GM19395 (cell line): ENCODE measurements around the gene SPINT2.

Source experiments
- ATAC-seq: cut with Tn5 transposase; IDR thresholded peaks from one replicate; pipeline ENCODE4 v1.9.1; 2021; ENCODE audit warnings: mild to moderate bottlenecking, moderate library complexity; ENCODE audit not compliant: unreplicated experiment

The SPINT2 gene

DNA sequence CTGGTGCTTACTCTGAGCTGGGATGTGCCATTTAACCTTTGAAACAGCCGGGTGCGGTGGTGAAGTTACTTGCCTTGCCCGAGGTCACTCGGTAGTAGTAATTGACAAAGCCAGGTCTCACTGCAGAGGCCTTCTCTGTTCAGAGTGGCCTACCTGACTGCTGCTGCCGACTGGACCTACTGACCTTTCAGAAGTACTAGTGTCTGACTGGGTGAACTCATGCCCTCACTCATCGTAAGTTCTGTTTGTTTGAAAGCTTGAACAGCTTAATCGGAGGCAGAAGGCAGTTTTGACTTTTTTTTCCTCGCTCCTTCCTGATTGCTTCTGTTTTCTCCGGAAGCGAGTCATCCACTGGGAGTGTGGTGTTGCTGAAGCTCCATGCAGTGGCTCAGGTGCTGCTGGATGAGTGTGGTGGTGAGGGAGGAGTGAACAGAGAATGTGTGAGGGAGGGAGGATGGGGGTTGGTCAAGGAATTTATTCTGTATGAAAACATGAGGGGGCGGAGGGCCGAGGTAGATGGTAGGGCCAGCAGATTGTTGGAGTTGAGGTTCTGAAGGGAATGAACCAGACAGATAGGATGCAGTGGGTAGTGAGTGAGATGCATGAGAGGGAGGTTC, 2.7 kb downstream of the SPINT2 start:
- no peak for ATAC-seq

DNA sequence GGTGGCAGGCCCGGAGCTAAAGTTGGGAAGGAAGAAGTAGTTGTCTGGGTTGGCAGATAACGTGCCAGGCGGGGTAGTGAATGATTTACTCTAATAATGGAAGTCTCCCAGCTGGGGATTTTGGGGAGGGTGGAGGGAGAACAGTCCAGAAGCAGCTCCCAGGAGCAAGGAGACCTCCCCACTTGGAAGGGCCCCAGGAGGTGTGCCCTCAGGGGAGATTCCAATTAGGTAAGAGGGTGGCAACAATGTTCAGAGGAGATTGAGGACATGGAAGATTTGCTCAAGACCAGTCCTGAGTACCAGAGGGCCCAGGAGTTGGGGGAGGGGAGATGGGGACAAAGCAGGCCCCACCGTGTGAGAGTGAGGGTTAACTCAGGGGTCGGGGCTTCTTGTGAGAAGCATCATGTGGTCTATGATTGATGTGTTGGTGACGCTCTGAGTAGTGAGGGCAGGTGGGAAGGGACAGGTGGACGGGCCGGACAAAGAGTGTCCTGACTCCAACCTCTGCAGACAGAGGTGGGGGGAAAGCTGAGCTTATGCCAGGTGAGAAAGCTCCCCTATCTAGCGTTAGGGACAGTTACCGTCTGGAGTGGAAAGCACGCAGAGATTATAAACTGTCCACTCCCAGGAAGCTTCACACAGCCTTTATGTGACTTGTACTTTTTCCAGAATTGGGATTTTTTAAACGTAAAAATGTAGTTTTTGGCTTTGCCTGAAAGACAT, 3.5 kb downstream of the SPINT2 start:
- ATAC-seq = no peak

DNA sequence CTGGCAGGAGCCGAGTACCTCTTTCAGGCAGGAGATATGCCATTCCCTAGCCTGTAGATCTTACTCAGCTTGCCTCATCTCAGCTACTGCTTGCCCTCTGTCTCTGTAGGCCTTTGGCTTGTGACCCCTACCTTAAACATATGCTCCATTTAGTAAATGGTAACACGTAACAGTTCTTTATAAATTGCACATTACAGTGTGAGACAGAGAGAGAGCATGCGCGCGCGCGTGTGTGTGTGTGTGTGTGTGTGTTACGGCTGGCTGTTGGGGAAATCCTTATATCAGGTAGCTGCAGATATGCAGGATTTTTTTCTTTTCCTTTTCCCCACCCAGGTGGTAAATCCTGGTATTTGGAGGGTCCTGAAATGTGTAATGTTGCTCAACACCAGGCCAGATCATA, 4.2 kb downstream of the SPINT2 start:
- ATAC-seq = no peak

DNA sequence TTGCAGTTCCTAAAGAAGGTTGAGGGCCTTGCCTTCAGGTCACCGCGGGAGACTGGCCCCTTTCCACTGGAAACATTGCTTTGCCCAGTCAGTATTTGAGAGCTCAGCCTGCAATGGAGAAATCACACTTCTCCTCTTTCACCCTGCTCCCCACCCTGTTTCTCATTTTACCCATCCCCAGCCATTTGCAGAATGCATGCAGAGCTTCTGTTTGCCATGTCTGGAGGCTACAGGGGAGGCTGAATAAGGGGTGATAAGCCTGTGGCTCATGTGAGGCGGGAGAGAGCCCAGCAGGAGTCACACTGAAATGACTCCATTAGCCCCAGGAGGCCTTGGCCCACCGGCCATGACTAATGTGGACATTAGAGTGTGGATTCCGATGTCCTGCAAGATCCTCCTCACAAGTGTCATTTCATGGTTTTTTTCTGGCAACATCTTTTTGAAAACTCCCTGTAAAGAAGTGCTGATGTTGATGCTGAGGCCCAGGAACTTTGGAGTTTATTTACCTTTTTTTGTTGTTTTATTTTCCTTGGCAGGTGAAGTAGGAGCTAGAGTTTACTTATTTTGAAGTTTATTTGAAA, 6.3 kb downstream of the SPINT2 start:
- no peak for ATAC-seq

DNA sequence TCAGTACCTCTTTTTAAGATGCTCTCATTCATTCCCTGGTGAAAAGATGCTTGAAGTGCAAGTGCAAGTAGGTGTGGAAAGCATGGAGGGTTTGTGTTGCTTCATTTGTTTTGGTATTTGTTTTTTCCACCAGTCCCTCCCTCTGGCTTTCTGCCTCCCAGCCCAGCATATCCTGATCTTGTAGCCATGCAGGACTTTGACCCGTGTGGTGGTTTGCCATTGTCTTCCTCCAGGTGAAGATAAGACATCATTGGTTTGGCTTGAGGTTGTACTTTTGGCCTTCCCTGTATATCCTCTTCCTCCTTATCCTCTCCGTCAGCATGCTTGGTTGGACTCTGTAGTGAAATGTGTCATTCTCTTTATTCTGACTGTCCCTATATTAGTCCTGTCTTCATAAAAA, 9.1 kb downstream of the SPINT2 start:
- ATAC-seq = no peak

DNA sequence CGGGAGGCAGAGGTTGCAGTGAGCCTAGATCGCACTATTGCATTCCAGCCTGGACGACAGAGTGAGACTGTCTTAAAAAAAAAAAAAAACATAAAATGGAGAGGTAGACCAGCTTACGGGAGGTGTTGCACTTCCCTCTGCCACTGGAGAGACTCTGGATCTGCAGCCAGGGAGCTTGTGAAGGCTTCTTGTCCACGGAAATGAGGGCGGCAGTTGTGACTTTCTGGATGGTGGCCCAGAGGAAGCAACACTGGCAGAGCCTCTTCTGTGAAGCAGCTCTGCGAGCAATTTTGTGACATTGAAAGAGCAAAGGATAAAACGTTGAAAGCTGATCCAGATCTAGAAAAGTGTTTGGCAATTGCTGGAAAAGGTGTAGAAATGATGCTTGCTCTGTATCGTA, 10.4 kb downstream of the SPINT2 start:
- no peak for ATAC-seq

DNA sequence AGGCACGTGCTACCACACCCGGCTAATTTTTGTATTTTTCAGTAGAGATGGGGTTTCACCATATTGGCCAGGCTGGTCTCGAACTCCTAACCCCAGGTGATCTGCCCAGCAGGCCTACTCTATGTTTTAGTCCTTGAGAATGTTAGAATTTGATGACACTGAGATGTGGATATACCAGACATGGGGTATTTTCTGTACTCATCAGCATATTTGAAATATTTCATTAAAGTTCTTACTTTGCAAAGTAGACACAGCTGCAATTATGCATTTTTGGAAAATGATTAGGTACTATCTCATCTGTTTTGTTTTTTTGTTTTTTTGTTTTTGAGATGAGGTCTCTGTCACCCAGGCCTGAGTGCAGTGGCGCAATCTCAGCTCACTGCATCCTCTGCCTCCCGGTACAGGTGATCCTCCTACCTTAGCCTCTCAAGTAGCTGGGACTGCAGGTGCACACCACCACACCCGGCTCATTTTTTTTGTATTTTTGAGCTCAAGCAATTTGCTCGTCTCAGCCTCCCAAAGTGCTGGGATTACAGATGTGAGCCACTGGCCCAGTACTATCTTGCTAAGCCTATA, 12.7 kb downstream of the SPINT2 start:
- no peak for ATAC-seq

DNA sequence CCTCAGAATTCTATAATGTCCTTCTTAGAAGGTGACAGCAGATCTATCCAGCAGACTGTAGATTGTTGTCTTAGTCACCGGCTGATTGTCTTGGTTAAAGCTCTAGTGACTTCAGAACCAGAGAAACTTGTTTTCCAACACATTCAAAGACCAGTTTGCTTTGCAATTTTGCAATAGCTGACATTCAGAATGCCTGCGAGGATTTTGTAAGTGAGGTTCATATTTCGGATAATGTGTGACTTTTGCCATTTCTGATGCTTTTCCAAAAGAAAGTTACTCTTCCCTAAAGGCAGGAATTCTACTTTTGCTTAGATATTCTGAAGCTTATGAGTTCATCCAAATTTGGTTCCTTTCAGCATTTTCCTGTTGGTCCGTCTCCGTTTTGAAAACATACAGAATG, 13.2 kb downstream of the SPINT2 start:
- no peak for ATAC-seq

DNA sequence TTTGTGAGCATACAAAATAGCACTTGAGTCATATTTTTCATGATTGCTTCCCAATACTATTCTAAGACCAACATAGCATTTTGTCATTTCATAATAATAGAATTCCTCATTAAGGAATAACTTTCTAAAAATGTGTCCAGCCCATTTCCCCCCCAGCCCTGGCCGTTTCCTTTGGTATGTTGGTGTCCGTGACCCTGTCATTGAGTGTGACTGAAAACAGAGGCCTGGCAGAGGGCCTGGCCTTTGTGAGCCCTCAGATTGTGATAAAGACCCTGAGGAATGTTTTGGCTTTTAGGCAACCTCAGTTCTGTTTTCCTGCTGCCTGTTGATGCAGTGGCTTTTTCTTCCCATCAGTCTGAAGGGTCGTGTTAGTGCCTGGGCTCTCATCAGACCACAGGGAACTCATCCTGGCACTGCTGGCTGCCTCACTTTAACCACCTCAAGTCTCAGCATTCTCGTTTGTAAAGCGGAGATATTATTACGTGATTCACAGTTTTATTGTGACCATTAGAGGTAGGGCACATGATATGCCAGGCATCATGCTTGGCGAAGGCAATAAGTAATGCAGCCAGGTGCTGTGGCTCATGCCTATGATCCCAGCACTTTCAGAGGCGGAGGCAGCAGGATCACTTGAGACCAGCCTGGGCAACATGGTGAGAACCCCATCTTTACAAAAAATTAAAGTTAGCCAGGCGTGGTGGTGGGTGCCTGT, 13.8 kb downstream of the SPINT2 start:
- no peak for ATAC-seq

DNA sequence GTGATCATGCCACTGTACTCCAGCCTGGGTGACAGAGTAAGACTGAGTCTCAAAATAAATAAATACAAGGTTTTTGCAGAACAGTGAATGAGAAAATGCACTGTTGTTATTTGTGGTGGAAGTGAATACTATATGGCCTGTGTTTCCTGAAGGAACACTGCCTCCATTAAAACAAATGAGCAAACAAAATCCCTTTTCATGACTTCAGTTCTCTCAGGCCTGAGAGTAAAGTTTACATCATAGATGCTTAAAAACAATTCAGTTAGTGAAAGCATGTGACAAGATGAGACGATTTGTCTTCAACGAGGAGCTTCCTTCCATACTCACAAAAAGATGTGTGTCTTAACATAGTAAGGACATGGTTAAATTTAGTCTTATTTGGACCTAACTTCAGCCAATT, 14.4 kb downstream of the SPINT2 start:
- ATAC-seq = no peak

DNA sequence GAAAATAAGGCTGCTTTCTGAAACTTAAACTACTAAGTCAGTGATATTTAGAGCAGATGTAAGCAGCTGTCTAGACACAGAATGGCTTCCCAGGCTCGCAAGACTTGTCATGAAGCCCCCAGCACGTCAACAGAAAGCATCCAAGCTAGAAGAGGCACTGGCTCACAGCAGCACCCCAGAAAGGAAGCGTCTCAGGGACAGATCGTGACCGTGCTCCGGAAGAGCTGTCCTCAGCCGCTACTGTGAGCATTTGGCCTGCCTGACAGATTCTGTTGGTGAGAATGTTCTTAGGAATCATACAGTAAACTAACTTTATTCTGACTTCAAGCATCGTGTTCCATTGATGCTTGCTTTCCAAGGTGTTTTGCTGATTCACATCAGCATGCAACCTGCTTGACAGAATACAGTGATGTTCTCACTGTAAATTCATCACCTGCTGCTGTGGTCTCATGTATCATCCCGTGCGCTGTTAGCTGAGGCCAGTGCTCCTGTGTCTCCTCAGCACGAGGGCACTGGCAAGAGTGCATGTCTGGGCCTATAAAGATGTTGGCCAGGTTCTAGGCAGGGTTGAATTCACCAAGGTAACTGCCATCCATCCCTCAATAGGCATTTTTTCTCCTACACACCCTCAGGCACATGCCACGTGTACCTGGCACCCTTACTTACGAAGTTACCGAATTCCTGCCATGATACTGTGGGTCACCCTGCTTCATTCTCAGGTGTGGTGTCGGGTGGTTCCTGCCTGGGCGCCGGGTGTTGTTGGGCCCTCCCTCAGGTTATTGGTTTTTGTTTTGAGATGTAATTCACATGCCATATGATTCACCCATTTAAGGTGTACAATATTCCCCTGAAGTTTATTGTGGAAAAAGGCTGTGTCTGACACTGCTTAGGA, 15.9 kb downstream of the SPINT2 start:
- no peak for ATAC-seq

DNA sequence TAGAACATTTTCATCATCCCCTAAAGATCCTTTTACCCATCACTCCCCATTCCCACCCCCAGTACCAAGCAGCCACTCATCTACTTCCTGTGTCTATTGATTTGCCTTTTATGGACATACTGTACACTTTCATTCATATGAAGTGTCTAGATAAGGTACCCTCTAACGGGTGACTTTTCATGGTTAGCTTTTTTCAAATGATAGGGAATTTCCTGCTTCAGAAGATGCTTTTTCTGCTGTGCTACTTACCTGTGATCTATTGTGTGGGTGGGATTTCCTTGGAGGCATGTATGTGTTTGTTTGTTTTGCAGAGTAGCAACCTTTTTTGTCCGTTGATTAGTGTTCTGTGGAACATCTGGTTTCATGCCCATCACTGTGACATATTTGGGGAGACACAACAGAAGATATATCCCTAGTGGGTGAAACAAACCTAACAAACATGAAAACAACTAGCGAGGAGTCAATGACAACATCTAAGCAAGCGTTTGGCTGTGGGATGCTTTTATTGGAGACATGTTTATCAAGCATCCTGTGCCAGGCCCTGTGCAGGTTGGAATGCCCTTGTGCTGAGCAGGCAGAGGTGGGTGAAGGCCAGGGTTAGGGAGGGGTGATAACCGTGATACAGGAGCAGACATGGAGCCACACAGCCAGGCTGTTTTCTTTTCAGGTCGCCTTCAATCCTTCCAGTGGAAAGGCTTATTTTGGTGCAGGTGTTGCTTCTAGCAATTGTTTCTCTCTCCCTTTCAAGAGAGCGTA, 17.6 kb downstream of the SPINT2 start:
- ATAC-seq = no peak

DNA sequence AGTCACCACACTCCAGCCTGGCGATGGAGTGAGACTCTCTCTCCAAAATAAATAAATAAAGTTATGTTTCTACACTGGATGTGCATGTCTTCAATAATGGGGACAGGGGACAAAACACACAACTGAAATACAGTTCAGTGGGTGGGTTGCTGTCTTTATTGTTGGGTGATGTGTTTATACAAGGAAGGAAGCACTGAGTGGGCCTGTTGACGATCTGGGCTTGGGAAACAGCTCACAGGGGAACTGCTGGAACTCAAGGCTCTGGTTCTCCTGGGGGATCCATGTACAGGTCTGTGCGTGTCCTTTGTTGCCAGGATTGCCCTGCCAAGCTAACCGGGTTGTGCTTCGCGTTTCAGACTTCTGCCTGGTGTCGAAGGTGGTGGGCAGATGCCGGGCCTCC, 18.9 kb downstream of the SPINT2 start:
- ATAC-seq = no peak

DNA sequence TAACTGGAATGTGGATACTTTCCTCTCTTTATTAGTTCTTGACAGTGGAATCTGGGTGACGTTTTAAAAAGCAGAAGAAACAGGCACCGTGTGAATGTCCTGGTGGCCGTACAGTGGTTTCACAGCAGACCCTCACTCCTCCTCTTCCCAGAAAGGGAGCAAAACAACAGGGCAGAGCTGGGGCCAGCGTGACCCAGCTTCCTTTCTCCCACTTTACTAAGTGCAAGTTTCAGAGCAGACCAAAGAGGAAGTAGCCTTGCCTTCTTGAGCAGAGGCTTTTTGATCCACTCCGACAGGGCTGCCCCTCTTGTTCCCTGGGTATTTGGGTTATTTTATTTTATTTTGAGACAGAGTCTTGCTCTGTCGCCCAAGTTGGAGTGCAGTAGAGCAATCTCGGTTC, 20.0 kb downstream of the SPINT2 start:
- ATAC-seq = no peak

DNA sequence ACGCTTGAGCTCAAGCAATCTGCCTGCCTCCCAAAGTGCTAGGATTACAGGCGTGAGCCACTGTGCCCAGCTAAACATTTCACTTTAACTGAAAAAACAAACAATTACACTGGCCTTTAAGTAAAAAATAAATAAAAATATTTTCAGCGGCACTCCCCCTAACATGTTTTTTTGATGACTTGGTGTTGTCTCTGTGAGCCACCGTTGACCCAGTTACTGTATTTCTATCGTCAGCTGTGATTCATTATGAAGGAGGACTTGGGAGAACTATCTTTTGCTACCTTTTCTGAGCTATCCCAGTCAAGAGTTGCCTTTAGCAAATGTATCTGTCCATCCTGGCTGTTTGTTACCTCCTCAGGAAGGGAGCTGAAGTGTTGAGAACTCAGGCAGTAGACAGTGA, 21.2 kb downstream of the SPINT2 start:
- no peak for ATAC-seq

DNA sequence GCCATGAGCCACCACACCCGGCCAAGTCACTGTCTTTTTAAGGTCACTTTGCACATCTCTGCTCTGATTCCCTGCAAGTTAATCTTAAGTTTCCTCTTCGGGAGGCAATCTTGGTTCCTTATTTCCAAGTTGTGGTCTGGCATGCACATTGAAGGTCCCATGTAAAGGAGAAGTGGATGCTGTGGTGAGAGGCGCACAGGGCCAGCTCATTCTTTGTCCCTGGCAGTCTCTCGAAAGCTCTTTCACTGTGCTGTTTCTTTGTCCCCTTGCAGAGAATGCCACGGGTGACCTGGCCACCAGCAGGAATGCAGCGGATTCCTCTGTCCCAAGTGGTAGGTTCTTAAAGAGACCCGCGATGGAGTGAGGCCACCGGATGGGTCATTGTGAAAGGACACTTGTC, 23.2 kb downstream of the SPINT2 start:
- no peak for ATAC-seq

DNA sequence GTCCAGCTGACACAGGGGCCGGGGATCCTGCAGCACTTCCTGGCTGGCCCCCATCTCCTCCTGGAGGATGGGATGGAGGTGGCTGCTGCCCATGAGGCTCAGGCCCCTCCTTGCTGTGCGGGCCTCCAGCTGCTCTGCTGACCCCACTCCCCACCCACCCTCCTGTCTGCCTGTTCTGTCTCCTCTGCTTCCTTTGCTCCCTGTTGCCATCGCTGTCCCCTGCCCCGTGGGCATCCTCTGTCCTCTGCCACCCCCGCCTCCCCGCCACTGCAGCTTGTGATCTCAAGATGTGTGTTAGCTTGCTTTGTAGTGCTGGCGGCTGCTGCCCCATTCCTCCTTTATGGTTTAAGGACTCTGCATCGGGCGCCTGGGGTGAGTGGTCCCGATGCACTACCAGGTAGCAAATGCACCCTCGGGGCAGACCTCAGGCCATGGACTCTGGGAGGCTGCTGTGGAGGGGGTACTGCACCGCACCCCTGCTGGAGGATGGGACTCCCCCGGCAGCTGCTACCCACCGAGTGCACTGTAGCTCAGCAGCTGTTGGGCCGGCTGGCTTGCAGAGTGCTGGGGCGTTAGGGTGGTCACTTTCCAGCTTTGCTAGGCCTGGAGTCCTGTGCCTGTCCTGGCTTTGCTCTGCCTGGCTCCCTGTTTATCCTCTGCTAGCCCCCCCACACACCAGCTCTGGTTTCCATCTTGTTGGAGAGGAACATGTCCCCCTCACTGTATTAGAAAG, 23.9 kb downstream of the SPINT2 start:
- ATAC-seq = no peak

DNA sequence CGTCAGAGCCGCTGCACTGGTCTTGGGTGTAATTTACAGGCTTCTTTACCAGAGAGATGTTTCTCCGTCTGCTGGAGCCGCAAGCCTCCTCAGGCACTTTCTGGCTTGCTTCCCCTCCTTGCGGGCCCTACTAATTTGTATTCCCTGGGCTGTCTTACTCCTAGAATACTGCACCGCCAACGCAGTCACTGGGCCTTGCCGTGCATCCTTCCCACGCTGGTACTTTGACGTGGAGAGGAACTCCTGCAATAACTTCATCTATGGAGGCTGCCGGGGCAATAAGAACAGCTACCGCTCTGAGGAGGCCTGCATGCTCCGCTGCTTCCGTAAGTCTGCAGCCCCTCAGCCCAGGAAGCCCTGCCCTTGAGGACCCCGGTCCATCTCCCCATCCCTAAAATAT, 25.6 kb downstream of the SPINT2 start:
- no peak for ATAC-seq

DNA sequence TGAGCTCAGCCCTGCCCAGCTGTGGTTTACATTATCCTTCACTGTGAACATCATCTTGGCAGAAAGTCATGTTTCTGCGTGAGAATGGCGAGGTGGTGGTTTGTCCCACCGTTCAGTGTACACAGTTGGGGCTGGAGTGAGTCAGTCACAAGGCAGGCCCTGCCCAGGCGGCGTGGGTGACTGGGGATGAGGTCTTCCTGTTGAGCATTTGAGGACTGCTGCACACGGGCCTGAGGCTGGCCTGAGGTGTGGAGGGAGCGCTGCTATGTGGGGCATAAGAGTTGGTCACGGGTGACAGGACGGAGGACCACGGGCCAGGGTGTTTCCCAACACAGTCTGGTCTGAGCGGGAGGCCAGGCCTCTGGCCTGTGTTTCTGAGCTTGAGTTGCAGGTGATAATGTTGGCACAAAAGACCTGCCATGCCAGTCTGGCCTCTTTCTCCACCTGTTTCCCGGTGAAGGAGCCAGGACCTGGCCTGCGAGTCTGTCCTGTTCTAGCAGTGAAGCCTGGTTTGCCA, 26.3 kb downstream of the SPINT2 start:
- no peak for ATAC-seq
